NCI-H2107 treated with DMSO at 0.1 percent for 48 hours (cell line): ENCODE measurements around the gene ZNF778.
"Not testable (repeated sequence)": the region's sequence is repeated elsewhere in the genome, so short reads cannot be mapped to it uniquely, and the experiment has no call there.

Experiments used
- DNase-seq: peaks from one replicate; lab custom pipeline; 2025; ENCODE audit not compliant: unreplicated experiment; lab: John Stamatoyannopoulos, UW

ZNF778 gene

GRCh38 chr16:89179656-89180315 is 37.7 kb upstream of the ZNF778 start:
- DNase-seq = no peak

- no peak for DNase-seq
These were observed 34.0 kb upstream of the ZNF778 start for GRCh38 chr16:89183463-89183862.

GRCh38 chr16:89183975-89184676 is 33.4 kb upstream of the ZNF778 start:
- no peak for DNase-seq

- DNase-seq = no peak
These were observed 32.9 kb upstream of the ZNF778 start for GRCh38 chr16:89184677-89184932.

GRCh38 chr16:89184933-89185794 is 32.3 kb upstream of the ZNF778 start:
- DNase-seq = no peak

- not testable (repeated sequence) for DNase-seq
These were observed 31.5 kb upstream of the ZNF778 start for GRCh38 chr16:89185887-89186592.

- DNase-seq = not testable (repeated sequence)
These were observed 30.9 kb upstream of the ZNF778 start for GRCh38 chr16:89186593-89187031.

- DNase-seq = no peak
These were observed 30.3 kb upstream of the ZNF778 start for GRCh38 chr16:89187032-89187769.

GRCh38 chr16:89187770-89188392 is 29.6 kb upstream of the ZNF778 start:
- no peak for DNase-seq

- not testable (repeated sequence) for DNase-seq
These were observed 28.8 kb upstream of the ZNF778 start for GRCh38 chr16:89188471-89189357.

- DNase-seq = no peak
These were observed 28.0 kb upstream of the ZNF778 start for GRCh38 chr16:89189358-89190025.

GRCh38 chr16:89190150-89190958 is 27.1 kb upstream of the ZNF778 start:
- no peak for DNase-seq

GRCh38 chr16:89191033-89191900 is 26.2 kb upstream of the ZNF778 start:
- DNase-seq = no peak

- DNase-seq = no peak
These were observed 25.7 kb upstream of the ZNF778 start for GRCh38 chr16:89191901-89192185.

GRCh38 chr16:89192186-89192955 is 25.1 kb upstream of the ZNF778 start:
- DNase-seq = not testable (repeated sequence)

GRCh38 chr16:89192956-89193575 is 24.4 kb upstream of the ZNF778 start:
- no peak for DNase-seq
